Thyroid gland (tissue), 4 donors: Measurements from ENCODE around the gene ZNF280B. TPM values are rescaled to one million over a fixed set of nuclear protein-coding genes. Genes with fewer than 3 reads are reported as not detected.

Experiments
- DNase-seq, 2 donors: peaks; one replicate each; pipeline ENCODE4 v3.0.0-alpha.2; 2019
- H3K27ac ChIP-seq, 3 donors: fragments of 200-600 bp; sonication (generic); 1 replicate in 2 of 3; 2 replicates in 1 of 3; pipeline ENCODE4 v1.5.1; 2016 to 2019; ENCODE audit warnings: mild to moderate bottlenecking in 1 of 3, moderate library complexity in 1 of 3
- H3K27me3 ChIP-seq: fragments of 200-600 bp; sonication (generic); one replicate; pipeline ENCODE4 v1.5.1; 2019
- H3K36me3 ChIP-seq, 2 donors: fragments of 200-600 bp; sonication (generic); one replicate each; pipeline ENCODE4 v1.5.1; 2016 to 2019
- H3K4me1 ChIP-seq, 2 donors: fragments of 200-600 bp; sonication (generic); one replicate each; pipeline ENCODE4 v1.5.1; 2017 to 2019
- H3K4me3 ChIP-seq, 3 donors: fragments of 200-600 bp; sonication (generic); replicated peaks in 1 of 3; 1 replicate in 2 of 3; 2 replicates in 1 of 3; pipeline ENCODE4 v1.5.1; 2016; ENCODE audit warnings: mild to moderate bottlenecking in 1 of 3
- H3K9me3 ChIP-seq: fragments of 200-600 bp; sonication (generic); one replicate; pipeline ENCODE4 v1.5.1; 2017
- POLR2A ChIP-seq, 2 donors: fragments of 450-650 bp; IDR thresholded peaks; one replicate each; pipeline ENCODE4 v1.6.1; 2017; ENCODE audit warnings: antibody characterized with exemption in 2 of 2, mild to moderate bottlenecking in 2 of 2, moderate library complexity in 1 of 2
- WGBS, 2 donors: methylation state at CpG; one replicate each; pipeline ENCODE4 v1.1.5; 2017; 5-methylcytosine and 5-hydroxymethylcytosine counted together
- intact Hi-C: fragments of 100-400 bp; cut with DNase I; formaldehyde crosslinking; loops from one replicate; pipeline ENCODE4 v1.15.1; 2023
- total RNA-seq, 4 donors: library from RNA; depleted of rRNA; stranded (reverse); fragments of >200 nt; gene quantifications; one replicate each; pipeline ENCODE4 v1.2.3, GENCODE V29; 2016
- TF ChIP-seq, protein P1 (sequence below), 6 experiments: fragments of 200-600 bp in 3 of 6; fragments of 450-650 bp in 3 of 6; sonication (generic) in 3 of 6; IDR thresholded peaks; one replicate each; pipeline ENCODE4 v1.5.1; 2016 to 2019; ENCODE audit warnings: antibody characterized with exemption in 6 of 6, mild to moderate bottlenecking in 2 of 6, inconsistent platforms in 1 of 6, moderate library complexity in 1 of 6

ZNF280B gene
- total RNA-seq, 4 donors from 2014 or later = 2.2 to 3.1 (median 2.5) TPM

DNA sequence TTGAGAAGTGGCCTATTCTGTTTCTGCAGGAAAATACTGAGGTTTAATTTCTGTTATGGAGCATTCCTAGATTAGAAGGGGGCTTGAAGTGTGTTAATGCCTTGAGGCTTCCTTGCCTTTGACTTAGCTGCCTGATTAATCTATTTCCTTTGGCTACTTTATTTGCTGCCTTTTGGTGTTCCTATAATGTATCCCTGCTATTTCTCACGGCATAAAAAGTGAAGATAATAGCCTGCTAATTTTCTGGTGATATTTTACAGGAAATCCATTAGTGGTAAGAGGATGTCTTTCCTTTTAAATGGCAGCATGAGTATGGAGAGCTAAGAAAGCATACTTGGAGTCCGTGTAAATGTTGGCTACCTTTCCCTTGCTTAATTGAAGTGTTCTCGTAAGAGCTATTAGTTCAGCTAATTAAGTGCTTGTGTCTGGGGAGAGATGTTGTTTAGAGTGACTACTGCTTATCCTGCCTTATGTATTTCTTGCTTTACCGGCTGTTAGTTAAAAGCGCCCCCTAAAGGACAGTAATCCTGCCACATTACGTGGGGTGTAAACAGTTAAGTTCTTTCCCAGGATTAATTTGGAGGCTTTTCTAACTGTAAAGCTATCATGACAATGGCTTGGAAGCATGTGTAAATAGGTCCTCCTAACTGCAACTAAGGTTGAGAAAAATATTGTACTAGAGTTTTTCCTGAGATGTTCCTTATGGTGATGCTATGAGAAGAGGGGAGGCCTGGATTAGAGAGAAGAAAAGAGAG lies 45.6 kb downstream of the ZNF280B start:
- Histone ChIP-seq H3K36me3 (no peaks in the 10 kb centered on the region), H3K27me3 (no peaks in the 10 kb centered on the region), H3K27ac (no peak overlapping the region), H3K9me3 (no peaks in the 10 kb centered on the region), H3K4me3 (no peak overlapping the region), H3K4me1 (no peaks in the 10 kb centered on the region)
- intact Hi-C loops = no loop called here
- WGBS, 2 donors = 52 to 54% methylated on average over 6 of the region's 6 CpGs
- no peak for DNase-seq
- no peak for TF ChIP-seq POLR2A (IDR thresholded peaks at IDR 0.05)
- TF ChIP-seq, protein P1, sequence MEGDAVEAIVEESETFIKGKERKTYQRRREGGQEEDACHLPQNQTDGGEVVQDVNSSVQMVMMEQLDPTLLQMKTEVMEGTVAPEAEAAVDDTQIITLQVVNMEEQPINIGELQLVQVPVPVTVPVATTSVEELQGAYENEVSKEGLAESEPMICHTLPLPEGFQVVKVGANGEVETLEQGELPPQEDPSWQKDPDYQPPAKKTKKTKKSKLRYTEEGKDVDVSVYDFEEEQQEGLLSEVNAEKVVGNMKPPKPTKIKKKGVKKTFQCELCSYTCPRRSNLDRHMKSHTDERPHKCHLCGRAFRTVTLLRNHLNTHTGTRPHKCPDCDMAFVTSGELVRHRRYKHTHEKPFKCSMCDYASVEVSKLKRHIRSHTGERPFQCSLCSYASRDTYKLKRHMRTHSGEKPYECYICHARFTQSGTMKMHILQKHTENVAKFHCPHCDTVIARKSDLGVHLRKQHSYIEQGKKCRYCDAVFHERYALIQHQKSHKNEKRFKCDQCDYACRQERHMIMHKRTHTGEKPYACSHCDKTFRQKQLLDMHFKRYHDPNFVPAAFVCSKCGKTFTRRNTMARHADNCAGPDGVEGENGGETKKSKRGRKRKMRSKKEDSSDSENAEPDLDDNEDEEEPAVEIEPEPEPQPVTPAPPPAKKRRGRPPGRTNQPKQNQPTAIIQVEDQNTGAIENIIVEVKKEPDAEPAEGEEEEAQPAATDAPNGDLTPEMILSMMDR (IDR thresholded peaks at IDR 0.05) = no peak

DNA sequence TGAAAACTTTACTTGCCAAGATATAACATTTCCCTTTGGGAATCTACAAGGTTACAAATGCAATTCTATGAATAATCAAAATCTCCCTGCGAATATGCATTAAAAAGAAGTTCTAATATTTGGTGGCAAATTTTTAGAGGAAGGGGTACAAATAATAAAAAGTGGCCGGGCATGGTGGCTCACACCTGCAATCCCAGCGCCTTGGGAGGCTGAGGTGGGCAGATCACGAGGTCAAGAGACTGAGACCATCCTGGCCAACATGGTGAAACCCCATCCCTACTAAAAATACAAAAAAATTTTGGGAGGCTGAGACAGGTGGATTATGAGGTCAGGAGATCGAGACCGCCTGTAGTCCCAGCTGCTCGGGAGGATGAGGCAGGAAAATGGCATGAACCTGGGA lies 47.0 kb downstream of the ZNF280B start:
- Histone ChIP-seq H3K36me3 (no peaks in the 10 kb centered on the region), H3K9me3 (no peaks in the 10 kb centered on the region), H3K4me1 (no peaks in the 10 kb centered on the region), H3K27me3 (no peaks in the 10 kb centered on the region), H3K27ac (no peak overlapping the region), H3K4me3 (no peak overlapping the region)
- TF ChIP-seq POLR2A (IDR thresholded peaks at IDR 0.05) = no peak
- TF ChIP-seq, protein P1 (IDR thresholded peaks at IDR 0.05) = no peak
- intact Hi-C loops = no loop called here
- WGBS, 2 donors = 78 to 83% methylated on average over 7 of the region's 7 CpGs
- DNase-seq = no peak

DNA sequence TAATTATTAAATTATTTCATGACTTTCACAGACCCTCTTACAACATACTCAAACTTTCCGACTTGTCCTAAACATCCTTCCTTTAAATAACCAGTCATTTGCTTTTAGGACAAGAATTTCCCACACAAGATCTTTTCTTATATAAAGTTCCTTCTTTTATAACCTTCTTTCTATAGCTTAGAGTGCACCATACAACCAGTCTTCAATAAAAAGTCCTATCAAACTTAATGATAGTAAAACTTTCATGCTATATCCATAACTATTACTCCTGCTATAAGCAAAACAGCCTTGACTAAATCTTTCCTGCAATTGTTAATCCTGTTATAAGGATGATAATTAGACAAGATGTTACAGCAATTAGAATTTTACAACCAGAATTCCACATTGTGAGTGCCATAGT lies 47.4 kb downstream of the ZNF280B start:
- TF ChIP-seq, protein P1 (IDR thresholded peaks at IDR 0.05) = no peak
- TF ChIP-seq POLR2A (IDR thresholded peaks at IDR 0.05) = no peak
- intact Hi-C loops = no loop called here
- no peak for DNase-seq
- WGBS, 2 donors = 68 to 80% methylated on average over 1 of the region's 1 CpG
- H3K27me3 ChIP-seq = no peaks in the 10 kb centered on the region
- no peaks in the 10 kb centered on the region for H3K9me3 ChIP-seq
- H3K4me3 ChIP-seq = no peak overlapping the region
- no peak overlapping the region for H3K27ac ChIP-seq
- H3K36me3 ChIP-seq = no peaks in the 10 kb centered on the region
- no peaks in the 10 kb centered on the region for H3K4me1 ChIP-seq

DNA sequence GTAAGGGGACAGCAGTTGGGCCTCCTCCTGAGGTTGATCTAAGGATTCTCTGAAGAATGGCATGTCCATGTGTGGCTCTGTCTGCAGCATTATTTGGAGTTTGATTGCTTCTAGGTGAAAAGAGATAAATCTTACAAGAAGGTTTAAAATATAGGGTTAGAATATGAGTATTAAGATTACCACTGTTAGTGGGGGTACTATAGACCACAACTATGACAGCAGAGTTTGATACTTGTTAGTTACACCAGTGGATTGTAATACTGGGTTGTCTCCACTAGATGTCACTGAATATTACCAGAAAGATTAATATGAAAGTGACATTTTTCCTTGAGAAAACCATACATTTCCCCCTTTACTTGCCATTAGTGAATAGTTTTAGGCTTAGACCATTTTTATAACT lies 47.9 kb downstream of the ZNF280B start:
- DNase-seq = no peak
- Histone ChIP-seq H3K27me3 (no peaks in the 10 kb centered on the region), H3K4me3 (no peak overlapping the region), H3K36me3 (no peaks in the 10 kb centered on the region), H3K9me3 (no peaks in the 10 kb centered on the region), H3K4me1 (no peaks in the 10 kb centered on the region), H3K27ac (no peak overlapping the region)
- intact Hi-C loops = no loop called here
- no peak for TF ChIP-seq POLR2A (IDR thresholded peaks at IDR 0.05)
- TF ChIP-seq, protein P1 (IDR thresholded peaks at IDR 0.05) = peak in 1 of 6 experiments; percentile 8

DNA sequence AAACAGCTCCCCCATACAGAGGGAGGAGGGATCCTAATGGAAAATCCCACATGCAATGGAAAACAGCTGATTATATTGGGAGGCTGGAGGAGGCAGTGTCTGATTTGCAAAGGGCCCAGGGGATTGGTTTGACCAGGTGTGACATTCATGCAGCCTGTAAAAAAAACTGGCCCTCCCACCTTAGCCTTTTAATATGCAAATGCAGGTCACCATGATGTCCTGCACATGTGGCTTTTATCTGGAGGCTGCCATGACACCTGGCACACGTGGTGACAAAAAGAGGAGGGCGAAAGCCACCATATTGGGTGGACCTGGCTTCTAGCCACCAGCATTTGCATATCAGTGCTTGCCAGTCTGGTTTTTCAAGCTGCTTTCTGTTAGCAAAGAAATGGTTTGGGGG lies 48.5 kb downstream of the ZNF280B start:
- intact Hi-C loops = no loop called here
- no peaks in the 10 kb centered on the region for H3K4me1 ChIP-seq
- WGBS, 2 donors = 71 to 88% methylated on average over 1 to 2 of the region's 2 CpGs
- H3K4me3 ChIP-seq = no peak overlapping the region
- no peaks in the 10 kb centered on the region for H3K9me3 ChIP-seq
- no peaks in the 10 kb centered on the region for H3K36me3 ChIP-seq
- no peak for DNase-seq
- no peak overlapping the region for H3K27ac ChIP-seq
- TF ChIP-seq, protein P1 (IDR thresholded peaks at IDR 0.05) = no peak
- TF ChIP-seq POLR2A (IDR thresholded peaks at IDR 0.05) = no peak
- no peaks in the 10 kb centered on the region for H3K27me3 ChIP-seq
